GM18951 (cell line): ENCODE data around the gene AXIN1.
"Not testable (repeated sequence)": the region's sequence is repeated elsewhere in the genome, so short reads cannot be mapped to it uniquely, and the experiment has no call there.

ENCODE experiments used
- POLR2A ChIP-seq: IDR thresholded peaks from 4 replicates; pipeline ENCODE4 v1.6.1; 2011; ENCODE audit warnings: mild to moderate bottlenecking; ENCODE audit not compliant: insufficient read length, insufficient read depth; ENCODE audit errors: extremely low read depth
- in situ Hi-C: fragments of 300-500 bp; cut with MboI; formaldehyde crosslinking; loops from one replicate; pipeline ENCODE4 v1.12.0; 2022; ENCODE audit warnings: low sequenced_read_pairs, mixed read lengths, inconsistent platforms; ENCODE audit not compliant: unreplicated experiment

AXIN1 gene

GRCh38 chr16:369275-369865 lies 16.8 kb upstream of the AXIN1 start:
- no peak for TF ChIP-seq POLR2A
- in situ Hi-C loops = no loop called here

GRCh38 chr16:368388-369158 lies 16.1 kb upstream of the AXIN1 start:
- TF ChIP-seq POLR2A = no peak
- in situ Hi-C loops = no loop called here

GRCh38 chr16:367333-367903 lies 14.9 kb upstream of the AXIN1 start:
- TF ChIP-seq POLR2A = no peak
- in situ Hi-C loops = no loop called here

GRCh38 chr16:366476-366875 lies 14.0 kb upstream of the AXIN1 start:
- no peak for TF ChIP-seq POLR2A
- in situ Hi-C loops = no loop called here

GRCh38 chr16:364595-365491 lies 12.3 kb upstream of the AXIN1 start:
- in situ Hi-C loops = no loop called here
- TF ChIP-seq POLR2A = no peak

- TF ChIP-seq POLR2A = no peak
- in situ Hi-C loops = no loop called here
Observed at GRCh38 chr16:363766-364490, 11.4 kb upstream of the AXIN1 start.

GRCh38 chr16:363110-363765 lies 10.7 kb upstream of the AXIN1 start:
- no peak for TF ChIP-seq POLR2A

GRCh38 chr16:362702-362999 lies 10.1 kb upstream of the AXIN1 start:
- in situ Hi-C loops = not testable (repeated sequence)

More at GRCh38 chr16:363110-363765, 10.7 kb upstream of the AXIN1 start:
- in situ Hi-C loops = no loop called here

GRCh38 chr16:361872-362701 lies 9.6 kb upstream of the AXIN1 start:
- TF ChIP-seq POLR2A = no peak
- in situ Hi-C loops = no loop called here

- in situ Hi-C loops = no loop called here
- no peak for TF ChIP-seq POLR2A
Observed at GRCh38 chr16:361341-361871, 8.9 kb upstream of the AXIN1 start.

- in situ Hi-C loops = no loop called here
- TF ChIP-seq POLR2A = no peak
Observed at GRCh38 chr16:360698-361336, 8.3 kb upstream of the AXIN1 start.
